Measurements from ENCODE around the gene YIPF1. TPM values are rescaled to one million over a fixed set of nuclear protein-coding genes. Genes with fewer than 3 reads are reported as not detected.

YIPF1 gene
- total and polyA plus RNA-seq, 10 of the 15 experiments (the other 5 are each of a cell fraction or from before 2014, with no cell fraction given): 13.0 to 36.0 (median 20.3) TPM

DNA sequence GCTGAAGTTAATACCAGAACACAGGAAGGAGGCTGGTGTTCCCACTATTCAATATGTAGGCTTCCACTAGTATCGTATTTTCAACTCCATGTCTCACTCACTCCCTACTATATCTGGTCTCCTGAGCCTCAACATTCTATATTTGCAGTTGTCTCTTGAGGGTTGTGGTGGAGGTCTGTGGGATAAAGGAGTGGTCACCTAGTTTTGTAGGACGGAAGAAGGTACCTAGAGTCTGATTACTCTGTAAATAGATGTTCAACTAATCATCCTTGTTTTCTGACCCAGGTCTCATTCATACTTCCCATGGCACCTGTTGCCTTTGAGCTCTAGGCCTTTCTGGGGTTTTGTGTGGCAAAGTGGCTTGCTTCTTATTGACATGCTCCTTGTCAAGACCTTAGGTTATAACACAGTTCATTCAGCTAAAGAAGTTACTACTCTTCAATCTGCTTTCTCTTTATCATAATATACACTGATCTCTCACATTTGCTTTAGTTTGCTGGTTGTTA is 37.8 kb upstream of the YIPF1 start:
- H3K9me3 ChIP-seq (replicated peaks; ENCODE audit: control insufficient read depth, insufficient read depth, low read length): no peaks in the 10 kb centered on the region
- no peak overlapping the region for H2AFZ ChIP-seq (ENCODE audit: control insufficient read depth, low read depth, low read length)
- RAD21 ChIA-PET (ENCODE audit: unreplicated experiment): no interaction called here
- in situ Hi-C loops (cut with MboI) (no loop called here), intact Hi-C loops (cut with micrococcal nuclease; ENCODE audit: unreplicated experiment) (no loop called here)
- TF ChIP-seq, protein P1, sequence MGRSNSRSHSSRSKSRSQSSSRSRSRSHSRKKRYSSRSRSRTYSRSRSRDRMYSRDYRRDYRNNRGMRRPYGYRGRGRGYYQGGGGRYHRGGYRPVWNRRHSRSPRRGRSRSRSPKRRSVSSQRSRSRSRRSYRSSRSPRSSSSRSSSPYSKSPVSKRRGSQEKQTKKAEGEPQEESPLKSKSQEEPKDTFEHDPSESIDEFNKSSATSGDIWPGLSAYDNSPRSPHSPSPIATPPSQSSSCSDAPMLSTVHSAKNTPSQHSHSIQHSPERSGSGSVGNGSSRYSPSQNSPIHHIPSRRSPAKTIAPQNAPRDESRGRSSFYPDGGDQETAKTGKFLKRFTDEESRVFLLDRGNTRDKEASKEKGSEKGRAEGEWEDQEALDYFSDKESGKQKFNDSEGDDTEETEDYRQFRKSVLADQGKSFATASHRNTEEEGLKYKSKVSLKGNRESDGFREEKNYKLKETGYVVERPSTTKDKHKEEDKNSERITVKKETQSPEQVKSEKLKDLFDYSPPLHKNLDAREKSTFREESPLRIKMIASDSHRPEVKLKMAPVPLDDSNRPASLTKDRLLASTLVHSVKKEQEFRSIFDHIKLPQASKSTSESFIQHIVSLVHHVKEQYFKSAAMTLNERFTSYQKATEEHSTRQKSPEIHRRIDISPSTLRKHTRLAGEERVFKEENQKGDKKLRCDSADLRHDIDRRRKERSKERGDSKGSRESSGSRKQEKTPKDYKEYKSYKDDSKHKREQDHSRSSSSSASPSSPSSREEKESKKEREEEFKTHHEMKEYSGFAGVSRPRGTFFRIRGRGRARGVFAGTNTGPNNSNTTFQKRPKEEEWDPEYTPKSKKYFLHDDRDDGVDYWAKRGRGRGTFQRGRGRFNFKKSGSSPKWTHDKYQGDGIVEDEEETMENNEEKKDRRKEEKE (IDR thresholded peaks at IDR 0.05): no peak
- TF ChIP-seq LARP7 (IDR thresholded peaks at IDR 0.05) (no peak), CHD1 (IDR thresholded peaks at IDR 0.05; ENCODE audit: low read depth, low read length) (no peak), KDM1A (IDR thresholded peaks at IDR 0.05; ENCODE audit: borderline replicate concordance) (no peak), CHD4 (IDR thresholded peaks at IDR 0.05) (no peak), ZNF384 (IDR thresholded peaks at IDR 0.05; ENCODE audit: borderline replicate concordance, low read depth, low read length) (no peak), MYB (IDR thresholded peaks at IDR 0.05; ENCODE audit: borderline replicate concordance, low read depth, low read length) (no peak), JUNB (IDR thresholded peaks at IDR 0.05) (no peak)
- TF ChIP-seq, protein P2, sequence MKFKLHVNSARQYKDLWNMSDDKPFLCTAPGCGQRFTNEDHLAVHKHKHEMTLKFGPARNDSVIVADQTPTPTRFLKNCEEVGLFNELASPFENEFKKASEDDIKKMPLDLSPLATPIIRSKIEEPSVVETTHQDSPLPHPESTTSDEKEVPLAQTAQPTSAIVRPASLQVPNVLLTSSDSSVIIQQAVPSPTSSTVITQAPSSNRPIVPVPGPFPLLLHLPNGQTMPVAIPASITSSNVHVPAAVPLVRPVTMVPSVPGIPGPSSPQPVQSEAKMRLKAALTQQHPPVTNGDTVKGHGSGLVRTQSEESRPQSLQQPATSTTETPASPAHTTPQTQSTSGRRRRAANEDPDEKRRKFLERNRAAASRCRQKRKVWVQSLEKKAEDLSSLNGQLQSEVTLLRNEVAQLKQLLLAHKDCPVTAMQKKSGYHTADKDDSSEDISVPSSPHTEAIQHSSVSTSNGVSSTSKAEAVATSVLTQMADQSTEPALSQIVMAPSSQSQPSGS (IDR thresholded peaks at IDR 0.05; ENCODE audit: low read length): no peak
- TF ChIP-seq, protein P3, sequence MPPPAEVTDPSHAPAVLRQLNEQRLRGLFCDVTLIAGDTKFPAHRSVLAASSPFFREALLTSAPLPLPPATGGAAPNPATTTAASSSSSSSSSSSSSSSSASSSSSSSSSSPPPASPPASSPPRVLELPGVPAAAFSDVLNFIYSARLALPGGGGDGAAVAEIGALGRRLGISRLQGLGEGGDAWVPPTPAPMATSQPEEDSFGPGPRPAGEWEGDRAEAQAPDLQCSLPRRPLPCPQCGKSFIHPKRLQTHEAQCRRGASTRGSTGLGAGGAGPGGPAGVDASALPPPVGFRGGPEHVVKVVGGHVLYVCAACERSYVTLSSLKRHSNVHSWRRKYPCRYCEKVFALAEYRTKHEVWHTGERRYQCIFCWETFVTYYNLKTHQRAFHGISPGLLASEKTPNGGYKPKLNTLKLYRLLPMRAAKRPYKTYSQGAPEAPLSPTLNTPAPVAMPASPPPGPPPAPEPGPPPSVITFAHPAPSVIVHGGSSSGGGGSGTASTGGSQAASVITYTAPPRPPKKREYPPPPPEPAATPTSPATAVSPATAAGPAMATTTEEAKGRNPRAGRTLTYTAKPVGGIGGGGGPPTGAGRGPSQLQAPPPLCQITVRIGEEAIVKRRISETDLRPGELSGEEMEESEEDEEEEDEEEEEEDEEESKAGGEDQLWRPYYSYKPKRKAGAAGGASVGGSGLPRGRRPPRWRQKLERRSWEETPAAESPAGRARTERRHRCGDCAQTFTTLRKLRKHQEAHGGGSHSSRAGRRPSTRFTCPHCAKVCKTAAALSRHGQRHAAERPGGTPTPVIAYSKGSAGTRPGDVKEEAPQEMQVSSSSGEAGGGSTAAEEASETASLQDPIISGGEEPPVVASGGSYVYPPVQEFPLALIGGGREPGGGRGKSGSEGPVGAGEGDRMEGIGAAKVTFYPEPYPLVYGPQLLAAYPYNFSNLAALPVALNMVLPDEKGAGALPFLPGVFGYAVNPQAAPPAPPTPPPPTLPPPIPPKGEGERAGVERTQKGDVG (CRISPR knock-in tag; IDR thresholded peaks at IDR 0.05): no peak
- H3K27ac ChIP-seq (ENCODE audit: control insufficient read depth, insufficient read depth): no peak overlapping the region
- DNase-seq (ENCODE audit: low read depth, low spot score) (no peak), FAIRE-seq (no peak), ATAC-seq (no peak)
- POLR2A ChIA-PET: interaction anchor here (0.6 kb wide), 1 partner anchor 11 kb away, joined by 3 read pairs; no protein-coding TSS in a partner anchor
- BruUV-seq (replicated peaks): no TSS peak
- H3K79me2 ChIP-seq (ENCODE audit: control insufficient read depth, insufficient read depth, low read length): no peaks in the 10 kb centered on the region
- H3K4me3 ChIP-seq: no peak overlapping the region
- SMC1A ChIA-PET (ENCODE audit: uncharacterized antibody, unreplicated experiment): interaction anchor here (1.5 to 2.4 kb wide), 2 partner anchors 18 to 20 kb away, joined by 4 to 9 read pairs; partner anchors contain the start of gene IFT25
- H3K4me2 ChIP-seq (ENCODE audit: control insufficient read depth, insufficient read depth): no peak overlapping the region
- H3K9ac ChIP-seq (ENCODE audit: control insufficient read depth, insufficient read depth, low read length): no peak overlapping the region
- WGBS (ENCODE audit: insufficient coverage, insufficient replicate concordance, low lambda C conversion rate, missing lambda C conversion rate): 55% methylated on average over 2 of the region's 2 CpGs
- no peaks in the 10 kb centered on the region for H4K20me1 ChIP-seq (ENCODE audit: control insufficient read depth, insufficient read depth)
- H3K27me3 ChIP-seq (replicated peaks in 1 of 2; ENCODE audit: control insufficient read depth in 2 of 2, insufficient read depth in 2 of 2, low read length in 1 of 2): no peaks in the 10 kb centered on the region
- H3K36me3 ChIP-seq (ENCODE audit: control insufficient read depth in 2 of 2, insufficient read depth in 2 of 2, low read length in 1 of 2): peaks cover 0 to 11% of the 10 kb centered on the region in 2 experiments; a peak in 2 of 4 replicates
- CTCF ChIA-PET: interaction anchor here (0.6 to 1.3 kb wide), 2 partner anchors 65 to 235 kb away, joined by 3 read pairs; no protein-coding TSS in a partner anchor
- H3K4me1 ChIP-seq (ENCODE audit: control insufficient read depth, insufficient read depth, low read length): no peaks in the 10 kb centered on the region
